ENCODE results near the gene RAI1.

GRCh38 chr17:17772231-17772630, 91.0 kb downstream of the RAI1 start:
- TF ChIP-seq, protein P1, sequence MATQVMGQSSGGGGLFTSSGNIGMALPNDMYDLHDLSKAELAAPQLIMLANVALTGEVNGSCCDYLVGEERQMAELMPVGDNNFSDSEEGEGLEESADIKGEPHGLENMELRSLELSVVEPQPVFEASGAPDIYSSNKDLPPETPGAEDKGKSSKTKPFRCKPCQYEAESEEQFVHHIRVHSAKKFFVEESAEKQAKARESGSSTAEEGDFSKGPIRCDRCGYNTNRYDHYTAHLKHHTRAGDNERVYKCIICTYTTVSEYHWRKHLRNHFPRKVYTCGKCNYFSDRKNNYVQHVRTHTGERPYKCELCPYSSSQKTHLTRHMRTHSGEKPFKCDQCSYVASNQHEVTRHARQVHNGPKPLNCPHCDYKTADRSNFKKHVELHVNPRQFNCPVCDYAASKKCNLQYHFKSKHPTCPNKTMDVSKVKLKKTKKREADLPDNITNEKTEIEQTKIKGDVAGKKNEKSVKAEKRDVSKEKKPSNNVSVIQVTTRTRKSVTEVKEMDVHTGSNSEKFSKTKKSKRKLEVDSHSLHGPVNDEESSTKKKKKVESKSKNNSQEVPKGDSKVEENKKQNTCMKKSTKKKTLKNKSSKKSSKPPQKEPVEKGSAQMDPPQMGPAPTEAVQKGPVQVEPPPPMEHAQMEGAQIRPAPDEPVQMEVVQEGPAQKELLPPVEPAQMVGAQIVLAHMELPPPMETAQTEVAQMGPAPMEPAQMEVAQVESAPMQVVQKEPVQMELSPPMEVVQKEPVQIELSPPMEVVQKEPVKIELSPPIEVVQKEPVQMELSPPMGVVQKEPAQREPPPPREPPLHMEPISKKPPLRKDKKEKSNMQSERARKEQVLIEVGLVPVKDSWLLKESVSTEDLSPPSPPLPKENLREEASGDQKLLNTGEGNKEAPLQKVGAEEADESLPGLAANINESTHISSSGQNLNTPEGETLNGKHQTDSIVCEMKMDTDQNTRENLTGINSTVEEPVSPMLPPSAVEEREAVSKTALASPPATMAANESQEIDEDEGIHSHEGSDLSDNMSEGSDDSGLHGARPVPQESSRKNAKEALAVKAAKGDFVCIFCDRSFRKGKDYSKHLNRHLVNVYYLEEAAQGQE (IDR thresholded peaks at IDR 0.05; ENCODE audit: unreplicated experiment), result no peak
- TF ChIP-seq EZH2 (IDR thresholded peaks at IDR 0.05; ENCODE audit: low read depth, unreplicated experiment), result no peak
- TF ChIP-seq STAT1 (IDR thresholded peaks at IDR 0.05; ENCODE audit: unreplicated experiment), result no peak
- no peak for TF ChIP-seq JUNB (IDR thresholded peaks at IDR 0.05; ENCODE audit: unreplicated experiment)
- no peak for TF ChIP-seq CTCF (conservative IDR thresholded peaks at IDR 0.05; ENCODE audit: low read depth in 2 of 2)
- no peak for TF ChIP-seq ZNF462 (CRISPR knock-in tag; IDR thresholded peaks at IDR 0.05)
- TF ChIP-seq POLR2AphosphoS5 (IDR thresholded peaks at IDR 0.05; ENCODE audit: low read depth), result no peak
- TF ChIP-seq NANOG (IDR thresholded peaks at IDR 0.05; ENCODE audit: borderline replicate concordance), result no peak
- no peak for TF ChIP-seq EZH2phosphoT487 (IDR thresholded peaks at IDR 0.05; ENCODE audit: unreplicated experiment)
- no peak for TF ChIP-seq ZNF331 (CRISPR knock-in tag; IDR thresholded peaks at IDR 0.05; ENCODE audit: low read depth)
- TF ChIP-seq, protein P2, sequence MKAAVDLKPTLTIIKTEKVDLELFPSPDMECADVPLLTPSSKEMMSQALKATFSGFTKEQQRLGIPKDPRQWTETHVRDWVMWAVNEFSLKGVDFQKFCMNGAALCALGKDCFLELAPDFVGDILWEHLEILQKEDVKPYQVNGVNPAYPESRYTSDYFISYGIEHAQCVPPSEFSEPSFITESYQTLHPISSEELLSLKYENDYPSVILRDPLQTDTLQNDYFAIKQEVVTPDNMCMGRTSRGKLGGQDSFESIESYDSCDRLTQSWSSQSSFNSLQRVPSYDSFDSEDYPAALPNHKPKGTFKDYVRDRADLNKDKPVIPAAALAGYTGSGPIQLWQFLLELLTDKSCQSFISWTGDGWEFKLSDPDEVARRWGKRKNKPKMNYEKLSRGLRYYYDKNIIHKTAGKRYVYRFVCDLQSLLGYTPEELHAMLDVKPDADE (IDR thresholded peaks at IDR 0.05), result no peak

Data from GM23338 (cell line).